GM12878 (cell line): Measurements from ENCODE around the gene CCR7. TPM values are rescaled to one million over a fixed set of nuclear protein-coding genes. Genes with fewer than 3 reads are reported as not detected.

Source experiments
- ATF7 ChIP-seq: fragments of 450-650 bp; IDR thresholded peaks from 2 replicates; pipeline ENCODE4 v1.6.1; 2016; ENCODE audit warnings: low read depth, mild to moderate bottlenecking
- BCL3 ChIP-seq: IDR thresholded peaks from 2 replicates; pipeline ENCODE4 v1.6.1; 2011; ENCODE audit warnings: borderline replicate concordance, low read depth, mild to moderate bottlenecking, moderate library complexity, low read length; ENCODE audit not compliant: insufficient read depth, poor library complexity, severe bottlenecking
- CBX5 ChIP-seq: sonication (generic); IDR thresholded peaks from 2 replicates; pipeline ENCODE4 v1.6.1; 2016; ENCODE audit warnings: low read depth, moderate library complexity, mild to moderate bottlenecking, inconsistent platforms
- CHD1 ChIP-seq: IDR thresholded peaks from 2 replicates; pipeline ENCODE4 v1.6.1; 2012; ENCODE audit warnings: low read depth, low read length, improper control_type of control experiment
- CREB1 ChIP-seq: IDR thresholded peaks from 2 replicates; pipeline ENCODE4 v1.6.1; 2012; ENCODE audit warnings: low read depth, mild to moderate bottlenecking, inconsistent platforms
- DPF2 ChIP-seq: fragments of 450-650 bp; IDR thresholded peaks from 2 replicates; pipeline ENCODE4 v1.6.1; 2017; ENCODE audit warnings: mild to moderate bottlenecking
- ETV6 ChIP-seq, 2 experiments: fragments of 450-650 bp in 1 of 2; IDR thresholded peaks in 1 of 2; conservative IDR thresholded peaks in 1 of 2; 2 replicates each; pipeline ENCODE4 v1.6.1; 2014; ENCODE audit warnings: antibody characterized with exemption in 1 of 2, borderline replicate concordance in 1 of 2, low read depth in 1 of 2, mild to moderate bottlenecking in 1 of 2, moderate library complexity in 1 of 2
- KAT2A ChIP-seq: conservative IDR thresholded peaks from 2 replicates; pipeline ENCODE4 v1.6.1; 2011; ENCODE audit warnings: low read depth, low read length; ENCODE audit not compliant: control insufficient read depth
- MXI1 ChIP-seq: fragments of 150-350 bp; IDR thresholded peaks from 2 replicates; pipeline ENCODE4 v1.6.1; 2011; ENCODE audit warnings: low read depth, mild to moderate bottlenecking, inconsistent platforms, low read length, improper control_type of control experiment
- RELB ChIP-seq: fragments of 450-650 bp; IDR thresholded peaks from 2 replicates; pipeline ENCODE4 v1.6.1; 2017; ENCODE audit warnings: low read depth, mild to moderate bottlenecking, moderate library complexity
- SMAD1 ChIP-seq: fragments of 450-650 bp; IDR thresholded peaks from 2 replicates; pipeline ENCODE4 v1.6.1; 2018; ENCODE audit warnings: mild to moderate bottlenecking, low read depth; ENCODE audit not compliant: partially characterized antibody
- TCF12 ChIP-seq: IDR thresholded peaks from 2 replicates; pipeline ENCODE4 v1.6.1; 2011; ENCODE audit warnings: low read depth, mild to moderate bottlenecking, low read length
- polyA plus RNA-seq, 11 experiments: library from polyadenylated mRNA; depleted of rRNA in 4 of 11; unstranded in 6 of 11; stranded (reverse) in 5 of 11; fragments of >200 nt; fragmentation: Nextera tagmentation in 4 of 11; fragmentation: Illumina TruSeq in 1 of 11; extraction: Ambion mirVana in 4 of 11; extraction: Trizol in 1 of 11; gene quantifications; 1 replicate in 1 of 11; 2 replicates in 10 of 11; pipeline versions ENCODE4 v1.2.1 to v1.2.3, GENCODE V29; 2011 to 2016; ENCODE audit warnings: inconsistent platforms in 2 of 11, missing spikeins in 2 of 11, low read depth in 1 of 11
- total RNA-seq, 4 experiments: library from RNA; depleted of rRNA in 3 of 4; stranded (reverse); fragments of >200 nt in 3 of 4; fragmentation: Illumina TruSeq in 1 of 4; extraction: Trizol in 1 of 4; gene quantifications; 2 replicates each; pipeline versions ENCODE4 v1.2.1 to v1.2.3, GENCODE V29; 2013 to 2021
- TF ChIP-seq, protein P1 (sequence below): fragments of 450-650 bp; IDR thresholded peaks from 2 replicates; pipeline ENCODE4 v1.6.1; 2016; ENCODE audit warnings: mild to moderate bottlenecking
- TF ChIP-seq, protein P2 (sequence below): IDR thresholded peaks from 2 replicates; pipeline ENCODE4 v1.6.1; 2011; ENCODE audit warnings: mild to moderate bottlenecking, low read depth, low read length, moderate library complexity; ENCODE audit not compliant: insufficient replicate concordance
- TF ChIP-seq, protein P3 (sequence below): fragments of 150-350 bp; IDR thresholded peaks from 2 replicates; pipeline ENCODE4 v1.6.1; 2016; ENCODE audit warnings: low read depth, low read length
- TF ChIP-seq, protein P4 (sequence below): fragments of 450-650 bp; IDR thresholded peaks from 2 replicates; pipeline ENCODE4 v1.6.1; 2017; ENCODE audit warnings: antibody characterized with exemption, mild to moderate bottlenecking, moderate library complexity

Gene CCR7
- total and polyA plus RNA-seq, 10 of the 15 experiments (the other 5 are each of a cell fraction or from before 2014, with no cell fraction given) = 131 to 1,171 (median 260) TPM

DNA sequence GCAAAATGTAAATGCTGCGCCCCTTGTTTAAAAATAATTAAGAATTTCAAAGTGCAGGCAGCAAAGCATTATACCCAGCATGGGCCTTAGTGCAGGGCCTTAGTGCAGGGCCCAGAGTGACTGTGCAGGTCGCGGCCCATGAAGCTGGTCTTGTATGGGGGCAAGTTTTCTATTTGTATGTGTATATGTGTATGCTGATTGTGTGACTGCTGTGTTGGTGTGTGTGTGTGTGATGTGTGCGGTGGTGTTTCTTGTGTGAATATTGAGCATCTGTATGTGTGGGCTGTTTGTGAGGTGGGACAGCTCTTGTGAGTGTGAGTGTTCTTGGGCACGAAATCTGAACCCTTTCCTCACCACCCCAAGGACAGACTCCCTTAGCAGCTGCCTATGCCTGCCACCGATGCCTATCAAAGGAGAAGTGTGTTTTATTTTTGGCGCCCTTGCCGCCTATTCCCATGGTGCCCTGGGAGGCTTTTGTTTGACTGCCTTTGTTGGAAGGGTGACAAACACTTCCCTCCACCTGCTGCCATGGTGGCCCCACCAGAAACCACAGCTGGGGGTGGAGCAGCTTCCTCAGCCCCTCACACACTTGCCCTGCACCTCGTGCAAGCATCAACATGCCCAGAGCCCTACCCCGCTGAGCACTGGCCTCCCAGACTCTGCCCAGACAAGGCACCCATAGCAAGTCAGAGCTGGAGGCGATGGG, 18.0 kb downstream of the CCR7 start (continued):
- peak; percentile 83 for TF ChIP-seq DPF2
- 0 out of 2 replicates have a peak, but pooled peaks have one; percentile 54 for TF ChIP-seq MXI1
- TF ChIP-seq SMAD1 = no peak
- TF ChIP-seq RELB = peak; percentile 48; the same call in 1 of the 2 replicates
- TF ChIP-seq, protein P1, sequence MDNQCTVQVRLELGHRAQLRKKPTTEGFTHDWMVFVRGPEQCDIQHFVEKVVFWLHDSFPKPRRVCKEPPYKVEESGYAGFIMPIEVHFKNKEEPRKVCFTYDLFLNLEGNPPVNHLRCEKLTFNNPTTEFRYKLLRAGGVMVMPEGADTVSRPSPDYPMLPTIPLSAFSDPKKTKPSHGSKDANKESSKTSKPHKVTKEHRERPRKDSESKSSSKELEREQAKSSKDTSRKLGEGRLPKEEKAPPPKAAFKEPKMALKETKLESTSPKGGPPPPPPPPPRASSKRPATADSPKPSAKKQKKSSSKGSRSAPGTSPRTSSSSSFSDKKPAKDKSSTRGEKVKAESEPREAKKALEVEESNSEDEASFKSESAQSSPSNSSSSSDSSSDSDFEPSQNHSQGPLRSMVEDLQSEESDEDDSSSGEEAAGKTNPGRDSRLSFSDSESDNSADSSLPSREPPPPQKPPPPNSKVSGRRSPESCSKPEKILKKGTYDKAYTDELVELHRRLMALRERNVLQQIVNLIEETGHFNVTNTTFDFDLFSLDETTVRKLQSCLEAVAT = peak; percentile 72
- TF ChIP-seq, protein P2, sequence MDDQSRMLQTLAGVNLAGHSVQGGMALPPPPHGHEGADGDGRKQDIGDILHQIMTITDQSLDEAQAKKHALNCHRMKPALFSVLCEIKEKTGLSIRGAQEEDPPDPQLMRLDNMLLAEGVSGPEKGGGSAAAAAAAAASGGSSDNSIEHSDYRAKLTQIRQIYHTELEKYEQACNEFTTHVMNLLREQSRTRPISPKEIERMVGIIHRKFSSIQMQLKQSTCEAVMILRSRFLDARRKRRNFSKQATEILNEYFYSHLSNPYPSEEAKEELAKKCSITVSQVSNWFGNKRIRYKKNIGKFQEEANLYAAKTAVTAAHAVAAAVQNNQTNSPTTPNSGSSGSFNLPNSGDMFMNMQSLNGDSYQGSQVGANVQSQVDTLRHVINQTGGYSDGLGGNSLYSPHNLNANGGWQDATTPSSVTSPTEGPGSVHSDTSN = no peak
- TF ChIP-seq, protein P3, sequence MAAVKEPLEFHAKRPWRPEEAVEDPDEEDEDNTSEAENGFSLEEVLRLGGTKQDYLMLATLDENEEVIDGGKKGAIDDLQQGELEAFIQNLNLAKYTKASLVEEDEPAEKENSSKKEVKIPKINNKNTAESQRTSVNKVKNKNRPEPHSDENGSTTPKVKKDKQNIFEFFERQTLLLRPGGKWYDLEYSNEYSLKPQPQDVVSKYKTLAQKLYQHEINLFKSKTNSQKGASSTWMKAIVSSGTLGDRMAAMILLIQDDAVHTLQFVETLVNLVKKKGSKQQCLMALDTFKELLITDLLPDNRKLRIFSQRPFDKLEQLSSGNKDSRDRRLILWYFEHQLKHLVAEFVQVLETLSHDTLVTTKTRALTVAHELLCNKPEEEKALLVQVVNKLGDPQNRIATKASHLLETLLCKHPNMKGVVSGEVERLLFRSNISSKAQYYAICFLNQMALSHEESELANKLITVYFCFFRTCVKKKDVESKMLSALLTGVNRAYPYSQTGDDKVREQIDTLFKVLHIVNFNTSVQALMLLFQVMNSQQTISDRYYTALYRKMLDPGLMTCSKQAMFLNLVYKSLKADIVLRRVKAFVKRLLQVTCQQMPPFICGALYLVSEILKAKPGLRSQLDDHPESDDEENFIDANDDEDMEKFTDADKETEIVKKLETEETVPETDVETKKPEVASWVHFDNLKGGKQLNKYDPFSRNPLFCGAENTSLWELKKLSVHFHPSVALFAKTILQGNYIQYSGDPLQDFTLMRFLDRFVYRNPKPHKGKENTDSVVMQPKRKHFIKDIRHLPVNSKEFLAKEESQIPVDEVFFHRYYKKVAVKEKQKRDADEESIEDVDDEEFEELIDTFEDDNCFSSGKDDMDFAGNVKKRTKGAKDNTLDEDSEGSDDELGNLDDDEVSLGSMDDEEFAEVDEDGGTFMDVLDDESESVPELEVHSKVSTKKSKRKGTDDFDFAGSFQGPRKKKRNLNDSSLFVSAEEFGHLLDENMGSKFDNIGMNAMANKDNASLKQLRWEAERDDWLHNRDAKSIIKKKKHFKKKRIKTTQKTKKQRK = no peak
- no peak for TF ChIP-seq ATF7
- TF ChIP-seq, protein P4, sequence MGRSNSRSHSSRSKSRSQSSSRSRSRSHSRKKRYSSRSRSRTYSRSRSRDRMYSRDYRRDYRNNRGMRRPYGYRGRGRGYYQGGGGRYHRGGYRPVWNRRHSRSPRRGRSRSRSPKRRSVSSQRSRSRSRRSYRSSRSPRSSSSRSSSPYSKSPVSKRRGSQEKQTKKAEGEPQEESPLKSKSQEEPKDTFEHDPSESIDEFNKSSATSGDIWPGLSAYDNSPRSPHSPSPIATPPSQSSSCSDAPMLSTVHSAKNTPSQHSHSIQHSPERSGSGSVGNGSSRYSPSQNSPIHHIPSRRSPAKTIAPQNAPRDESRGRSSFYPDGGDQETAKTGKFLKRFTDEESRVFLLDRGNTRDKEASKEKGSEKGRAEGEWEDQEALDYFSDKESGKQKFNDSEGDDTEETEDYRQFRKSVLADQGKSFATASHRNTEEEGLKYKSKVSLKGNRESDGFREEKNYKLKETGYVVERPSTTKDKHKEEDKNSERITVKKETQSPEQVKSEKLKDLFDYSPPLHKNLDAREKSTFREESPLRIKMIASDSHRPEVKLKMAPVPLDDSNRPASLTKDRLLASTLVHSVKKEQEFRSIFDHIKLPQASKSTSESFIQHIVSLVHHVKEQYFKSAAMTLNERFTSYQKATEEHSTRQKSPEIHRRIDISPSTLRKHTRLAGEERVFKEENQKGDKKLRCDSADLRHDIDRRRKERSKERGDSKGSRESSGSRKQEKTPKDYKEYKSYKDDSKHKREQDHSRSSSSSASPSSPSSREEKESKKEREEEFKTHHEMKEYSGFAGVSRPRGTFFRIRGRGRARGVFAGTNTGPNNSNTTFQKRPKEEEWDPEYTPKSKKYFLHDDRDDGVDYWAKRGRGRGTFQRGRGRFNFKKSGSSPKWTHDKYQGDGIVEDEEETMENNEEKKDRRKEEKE = no peak
- no peak for TF ChIP-seq CBX5
- no peak for TF ChIP-seq BCL3
- no peak for TF ChIP-seq CREB1
- TF ChIP-seq ETV6 (conservative IDR thresholded peaks at IDR 0.05 in 1 of 2, IDR thresholded peaks at IDR 0.05 in 1 of 2; ENCODE audit: borderline replicate concordance in 1 of 2, low read depth in 1 of 2) = 0 out of 4 replicates have a peak, but pooled peaks of 1 of the 2 experiments have one; percentile 12
- TF ChIP-seq KAT2A = no peak
- 0 out of 2 replicates have a peak, but pooled peaks have one; percentile 83 for TF ChIP-seq CHD1
- TF ChIP-seq TCF12 = peak; percentile 84
